Stimulated activated CD4-positive, alpha-beta T cell treated with anti-CD3 and anti-CD28 coated beads, Interleukin-15, amount 100 ng/mL, for 24 hours (primary cell): ENCODE measurements around the gene MTMR8.
"Not testable (repeated sequence)": the region's sequence is repeated elsewhere in the genome, so short reads cannot be mapped to it uniquely, and the experiment has no call there.

Experiments used
- DNase-seq: peaks from one replicate; pipeline ENCODE4 v3.0.0-alpha.2; 2020

Gene MTMR8

GRCh38 chrX:64394874-64395567 lies at the start of gene MTMR8:
MTMR8 (minus strand) TSS chrX:64395452; CDS start chrX:64395363, 89 bp downstream.
- peak; percentile 84 for DNase-seq

- DNase-seq: no peak
Measured at GRCh38 chrX:64439551-64439950, 44.3 kb upstream of the MTMR8 start.

GRCh38 chrX:64437665-64438064 lies 42.4 kb upstream of the MTMR8 start:
- DNase-seq: no peak

GRCh38 chrX:64437218-64437617 lies 42.0 kb upstream of the MTMR8 start:
- no peak for DNase-seq

- DNase-seq: no peak
Measured at GRCh38 chrX:64428371-64428770, 33.1 kb upstream of the MTMR8 start.

- DNase-seq: no peak
Measured at GRCh38 chrX:64427787-64428186, 32.5 kb upstream of the MTMR8 start.

GRCh38 chrX:64427281-64427680 lies 32.0 kb upstream of the MTMR8 start:
- no peak for DNase-seq

- DNase-seq: not testable (repeated sequence)
Measured at GRCh38 chrX:64409730-64410129, 14.5 kb upstream of the MTMR8 start.

GRCh38 chrX:64398088-64398487 lies 2.8 kb upstream of the MTMR8 start:
- DNase-seq: no peak

GRCh38 chrX:64395568-64395929 lies 297 bp upstream of the MTMR8 start:
- DNase-seq: no peak

- DNase-seq: no peak
Measured at GRCh38 chrX:64394059-64394873, 986 bp downstream of the MTMR8 start.

GRCh38 chrX:64389489-64389888 lies 5.8 kb downstream of the MTMR8 start:
- no peak for DNase-seq

GRCh38 chrX:64380789-64381188 lies 14.5 kb downstream of the MTMR8 start:
- DNase-seq: not testable (repeated sequence)

GRCh38 chrX:64379924-64380323 lies 15.3 kb downstream of the MTMR8 start:
- no peak for DNase-seq

GRCh38 chrX:64377753-64378152 lies 17.5 kb downstream of the MTMR8 start:
- no peak for DNase-seq

GRCh38 chrX:64352081-64352480 lies 43.2 kb downstream of the MTMR8 start:
- DNase-seq: no peak

GRCh38 chrX:64350521-64350920 lies 44.7 kb downstream of the MTMR8 start:
- DNase-seq: no peak

- DNase-seq: no peak
Measured at GRCh38 chrX:64350047-64350446, 45.2 kb downstream of the MTMR8 start.

- no peak for DNase-seq
Measured at GRCh38 chrX:64342811-64343210, 52.4 kb downstream of the MTMR8 start.

- no peak for DNase-seq
Measured at GRCh38 chrX:64338296-64338695, 57.0 kb downstream of the MTMR8 start.

- no peak for DNase-seq
Measured at GRCh38 chrX:64334467-64334866, 60.8 kb downstream of the MTMR8 start.

- no peak for DNase-seq
Measured at GRCh38 chrX:64330284-64330683, 65.0 kb downstream of the MTMR8 start.

GRCh38 chrX:64321507-64321906 lies 73.7 kb downstream of the MTMR8 start:
- DNase-seq: no peak

- DNase-seq: no peak
Measured at GRCh38 chrX:64313624-64314023, 81.6 kb downstream of the MTMR8 start.
